ENCODE results near the gene SNED1.

The SNED1 gene

GRCh38 chr2:240970816-240971215, 27.6 kb upstream of the SNED1 start:
- Histone ChIP-seq H3K9me3 (replicated peaks in 1 of 2; ENCODE audit: control insufficient read depth in 2 of 2, insufficient read depth in 1 of 2, low read depth in 1 of 2, low read length in 2 of 2) (no peaks in the 10 kb centered on the region), H3K23ac (ENCODE audit: low read depth, low read length, poor library complexity) (peak overlapping the region; percentile 52)

DNA sequence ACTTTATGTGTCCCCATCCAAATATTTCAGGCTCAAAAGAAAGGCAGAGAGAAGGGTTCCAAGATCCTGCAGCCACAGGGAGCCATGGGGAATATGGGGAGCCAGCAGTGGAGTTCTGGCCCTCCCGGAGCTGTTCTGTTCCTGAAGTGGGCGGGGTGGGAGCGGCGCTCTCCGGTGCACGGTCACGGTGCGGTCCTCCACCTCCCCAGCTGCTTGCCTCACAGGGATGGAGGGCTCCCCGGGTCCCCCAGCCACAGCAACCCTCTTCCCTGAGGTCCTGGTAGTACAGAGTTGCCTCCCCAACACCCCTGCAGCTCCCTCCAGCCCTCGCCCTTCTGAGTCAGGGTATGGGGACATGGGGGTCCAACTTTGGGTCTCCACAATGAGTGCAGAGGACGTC, 26.2 kb upstream of the SNED1 start:
- H4K91ac ChIP-seq (ENCODE audit: low read depth, low read length, poor library complexity), result no peak overlapping the region
- H2BK5ac ChIP-seq (ENCODE audit: low read length), result no peak overlapping the region
- peaks cover 0 to 32% (median 0%) of the 10 kb centered on the region in 3 experiments for H3K27me3 ChIP-seq (ENCODE audit: control insufficient read depth in 3 of 3, insufficient read depth in 3 of 3, low read depth in 1 of 3, low read length in 3 of 3)
- no peaks in the 10 kb centered on the region for H3K79me1 ChIP-seq (ENCODE audit: low read depth, low read length)
- DNase-seq (ENCODE audit: low spot score), result no peak
- H3K36me3 ChIP-seq (replicated peaks in 1 of 2; ENCODE audit: control insufficient read depth in 2 of 2, insufficient read depth in 2 of 2, low read length in 2 of 2), result no peaks in the 10 kb centered on the region
- no peaks in the 10 kb centered on the region for H3K9me3 ChIP-seq (replicated peaks in 1 of 2; ENCODE audit: control insufficient read depth in 2 of 2, insufficient read depth in 1 of 2, low read depth in 1 of 2, low read length in 2 of 2)
- no peak overlapping the region for H3K4ac ChIP-seq (ENCODE audit: low read length)
- no peak overlapping the region for H3K14ac ChIP-seq (ENCODE audit: low read length)
- H3K4me3 ChIP-seq (ENCODE audit: low read length in 2 of 2), result no peak overlapping the region
- peaks cover 0 to 2% of the 10 kb centered on the region in 2 donors for H3K4me1 ChIP-seq (ENCODE audit: control insufficient read depth in 2 of 2, insufficient read depth in 1 of 2, low read depth in 1 of 2, low read length in 2 of 2)
- H3K4me2 ChIP-seq (ENCODE audit: insufficient read depth, low read length, poor library complexity, severe bottlenecking), result no peak overlapping the region
- no peak overlapping the region for H3K9ac ChIP-seq (ENCODE audit: low read depth, low read length, poor library complexity)
- H3K27ac ChIP-seq (replicated peaks; ENCODE audit: low read length), result no peak overlapping the region
- no peak overlapping the region for H2AFZ ChIP-seq (ENCODE audit: low read length)
- no peak overlapping the region for H2BK12ac ChIP-seq (ENCODE audit: low read length)
- H3K18ac ChIP-seq (ENCODE audit: low read length), result no peak overlapping the region
- H2BK120ac ChIP-seq (ENCODE audit: low read depth, low read length), result no peak overlapping the region
- no CpG with 5 or more reads among the region's 11 CpGs for WGBS, 2 donors (ENCODE audit: extremely low coverage in 2 of 2, insufficient read length in 2 of 2, insufficient replicate concordance in 1 of 2)
- peak overlapping the region; percentile 54 for H2AK5ac ChIP-seq (ENCODE audit: low read depth, low read length)
- H4K8ac ChIP-seq (ENCODE audit: low read depth, low read length), result no peak overlapping the region
- no peak overlapping the region for H3K23ac ChIP-seq (ENCODE audit: low read depth, low read length, poor library complexity)
- peak overlapping the region; percentile 56 for H2BK15ac ChIP-seq (ENCODE audit: low read length)

More at GRCh38 chr2:240970816-240971215, 27.6 kb upstream of the SNED1 start:
- Histone ChIP-seq H3K79me1 (ENCODE audit: low read depth, low read length) (no peaks in the 10 kb centered on the region), H4K91ac (ENCODE audit: low read depth, low read length, poor library complexity) (no peak overlapping the region), H2BK5ac (ENCODE audit: low read length) (peak overlapping the region; percentile 24), H3K18ac (ENCODE audit: low read length) (peak overlapping the region; percentile 71), H2AK5ac (ENCODE audit: low read depth, low read length) (peak overlapping the region; percentile 93), H3K9ac (ENCODE audit: low read depth, low read length, poor library complexity) (peak overlapping the region; percentile 30), H4K8ac (ENCODE audit: low read depth, low read length) (no peak overlapping the region), H3K4me3 (ENCODE audit: low read length in 2 of 2) (no peak overlapping the region), H3K4me1 (ENCODE audit: control insufficient read depth in 2 of 2, insufficient read depth in 1 of 2, low read depth in 1 of 2, low read length in 2 of 2) (peaks cover 0 to 2% of the 10 kb centered on the region in 2 donors), H3K27me3 (ENCODE audit: control insufficient read depth in 3 of 3, insufficient read depth in 3 of 3, low read depth in 1 of 3, low read length in 3 of 3) (peaks cover 0 to 32% (median 0%) of the 10 kb centered on the region in 3 experiments), H3K36me3 (replicated peaks in 1 of 2; ENCODE audit: control insufficient read depth in 2 of 2, insufficient read depth in 2 of 2, low read length in 2 of 2) (no peaks in the 10 kb centered on the region), H3K4me2 (ENCODE audit: insufficient read depth, low read length, poor library complexity, severe bottlenecking) (no peak overlapping the region), H2BK120ac (ENCODE audit: low read depth, low read length) (no peak overlapping the region), H3K27ac (replicated peaks; ENCODE audit: low read length) (no peak overlapping the region), H2AFZ (ENCODE audit: low read length) (no peak overlapping the region), H3K14ac (ENCODE audit: low read length) (no peak overlapping the region), H2BK12ac (ENCODE audit: low read length) (no peak overlapping the region), H3K4ac (ENCODE audit: low read length) (no peak overlapping the region), H2BK15ac (ENCODE audit: low read length) (no peak overlapping the region)
- no peak for DNase-seq (ENCODE audit: low spot score)
- WGBS, 2 donors (ENCODE audit: extremely low coverage in 2 of 2, insufficient read length in 2 of 2, insufficient replicate concordance in 1 of 2), result no CpG with 5 or more reads among the region's 15 CpGs

- no peak overlapping the region for H2AFZ ChIP-seq (ENCODE audit: low read length)
- no peaks in the 10 kb centered on the region for H3K36me3 ChIP-seq (replicated peaks in 1 of 2; ENCODE audit: control insufficient read depth in 2 of 2, insufficient read depth in 2 of 2, low read length in 2 of 2)
- peak overlapping the region; percentile 47 for H3K14ac ChIP-seq (ENCODE audit: low read length)
- H3K79me1 ChIP-seq (ENCODE audit: low read depth, low read length), result no peaks in the 10 kb centered on the region
- no peak overlapping the region for H3K23ac ChIP-seq (ENCODE audit: low read depth, low read length, poor library complexity)
- H2BK5ac ChIP-seq (ENCODE audit: low read length), result peak overlapping the region; percentile 39
- H3K4me2 ChIP-seq (ENCODE audit: insufficient read depth, low read length, poor library complexity, severe bottlenecking), result no peak overlapping the region
- H3K27me3 ChIP-seq (ENCODE audit: control insufficient read depth in 3 of 3, insufficient read depth in 3 of 3, low read depth in 1 of 3, low read length in 3 of 3), result peaks cover 0 to 32% (median 0%) of the 10 kb centered on the region in 3 experiments
- no peak overlapping the region for H2BK12ac ChIP-seq (ENCODE audit: low read length)
- no peak overlapping the region for H2AK5ac ChIP-seq (ENCODE audit: low read depth, low read length)
- no CpG with 5 or more reads among the region's 17 CpGs for WGBS, 2 donors (ENCODE audit: extremely low coverage in 2 of 2, insufficient read length in 2 of 2, insufficient replicate concordance in 1 of 2)
- no peak overlapping the region for H4K91ac ChIP-seq (ENCODE audit: low read depth, low read length, poor library complexity)
- H2BK120ac ChIP-seq (ENCODE audit: low read depth, low read length), result no peak overlapping the region
- H3K9me3 ChIP-seq (replicated peaks in 1 of 2; ENCODE audit: control insufficient read depth in 2 of 2, insufficient read depth in 1 of 2, low read depth in 1 of 2, low read length in 2 of 2), result no peaks in the 10 kb centered on the region
- no peak overlapping the region for H3K4me3 ChIP-seq (ENCODE audit: low read length in 2 of 2)
- no peak overlapping the region for H3K9ac ChIP-seq (ENCODE audit: low read depth, low read length, poor library complexity)
- H2BK15ac ChIP-seq (ENCODE audit: low read length), result no peak overlapping the region
- H3K27ac ChIP-seq (replicated peaks; ENCODE audit: low read length), result no peak overlapping the region
- no peak for DNase-seq (ENCODE audit: low spot score)
- H3K4me1 ChIP-seq (ENCODE audit: control insufficient read depth in 2 of 2, insufficient read depth in 1 of 2, low read depth in 1 of 2, low read length in 2 of 2), result peaks cover 0 to 2% of the 10 kb centered on the region in 2 donors
- no peak overlapping the region for H3K4ac ChIP-seq (ENCODE audit: low read length)
- no peak overlapping the region for H3K18ac ChIP-seq (ENCODE audit: low read length)
- H4K8ac ChIP-seq (ENCODE audit: low read depth, low read length), result no peak overlapping the region
Measured at GRCh38 chr2:240972636-240973521, 25.5 kb upstream of the SNED1 start.

GRCh38 chr2:240974771-240975572, 23.4 kb upstream of the SNED1 start:
- Histone ChIP-seq H3K4me2 (ENCODE audit: insufficient read depth, low read length, poor library complexity, severe bottlenecking) (no peak overlapping the region), H3K27me3 (ENCODE audit: control insufficient read depth in 3 of 3, insufficient read depth in 3 of 3, low read depth in 1 of 3, low read length in 3 of 3) (peaks cover 0 to 32% (median 0%) of the 10 kb centered on the region in 3 experiments), H3K18ac (ENCODE audit: low read length) (no peak overlapping the region), H3K4me1 (ENCODE audit: control insufficient read depth in 2 of 2, insufficient read depth in 1 of 2, low read depth in 1 of 2, low read length in 2 of 2) (peaks cover 0 to 2% of the 10 kb centered on the region in 2 donors), H2BK15ac (ENCODE audit: low read length) (no peak overlapping the region), H3K4ac (ENCODE audit: low read length) (no peak overlapping the region), H3K14ac (ENCODE audit: low read length) (no peak overlapping the region), H4K91ac (ENCODE audit: low read depth, low read length, poor library complexity) (no peak overlapping the region), H2BK12ac (ENCODE audit: low read length) (no peak overlapping the region), H3K36me3 (replicated peaks in 1 of 2; ENCODE audit: control insufficient read depth in 2 of 2, insufficient read depth in 2 of 2, low read length in 2 of 2) (no peaks in the 10 kb centered on the region), H3K4me3 (ENCODE audit: low read length in 2 of 2) (no peak overlapping the region), H2BK120ac (ENCODE audit: low read depth, low read length) (no peak overlapping the region), H3K9me3 (replicated peaks in 1 of 2; ENCODE audit: control insufficient read depth in 2 of 2, insufficient read depth in 1 of 2, low read depth in 1 of 2, low read length in 2 of 2) (no peaks in the 10 kb centered on the region), H3K79me1 (ENCODE audit: low read depth, low read length) (no peaks in the 10 kb centered on the region), H3K27ac (replicated peaks; ENCODE audit: low read length) (no peak overlapping the region), H2AFZ (ENCODE audit: low read length) (no peak overlapping the region), H3K23ac (ENCODE audit: low read depth, low read length, poor library complexity) (no peak overlapping the region), H3K9ac (ENCODE audit: low read depth, low read length, poor library complexity) (no peak overlapping the region), H2AK5ac (ENCODE audit: low read depth, low read length) (no peak overlapping the region), H4K8ac (ENCODE audit: low read depth, low read length) (no peak overlapping the region), H2BK5ac (ENCODE audit: low read length) (no peak overlapping the region)
- WGBS, 2 donors (ENCODE audit: extremely low coverage in 2 of 2, insufficient read length in 2 of 2, insufficient replicate concordance in 1 of 2), result no CpG with 5 or more reads among the region's 10 CpGs
- DNase-seq (ENCODE audit: low spot score), result no peak
